GM12865 (cell line): ENCODE results near the gene EXOSC7.
A peak's percentile ranks its signal among the peaks of the same experiment; 100 is the strongest.

ENCODE experiments used
- DNase-seq: peaks from one replicate; pipeline ENCODE4 v3.0.0; 2010; ENCODE audit warnings: low read depth
- H3K4me3 ChIP-seq: 2 replicates; pipeline ENCODE4 v1.5.1; 2011; ENCODE audit warnings: mild to moderate bottlenecking, low read depth, low read length, control low read depth
- TF ChIP-seq, protein P1 (sequence below): IDR thresholded peaks from 2 replicates; pipeline ENCODE4 v1.5.1; 2011; ENCODE audit warnings: low read length, control low read depth, low read depth, inconsistent platforms; ENCODE audit not compliant: insufficient read depth; ENCODE audit errors: missing control alignments

Gene EXOSC7

DNA sequence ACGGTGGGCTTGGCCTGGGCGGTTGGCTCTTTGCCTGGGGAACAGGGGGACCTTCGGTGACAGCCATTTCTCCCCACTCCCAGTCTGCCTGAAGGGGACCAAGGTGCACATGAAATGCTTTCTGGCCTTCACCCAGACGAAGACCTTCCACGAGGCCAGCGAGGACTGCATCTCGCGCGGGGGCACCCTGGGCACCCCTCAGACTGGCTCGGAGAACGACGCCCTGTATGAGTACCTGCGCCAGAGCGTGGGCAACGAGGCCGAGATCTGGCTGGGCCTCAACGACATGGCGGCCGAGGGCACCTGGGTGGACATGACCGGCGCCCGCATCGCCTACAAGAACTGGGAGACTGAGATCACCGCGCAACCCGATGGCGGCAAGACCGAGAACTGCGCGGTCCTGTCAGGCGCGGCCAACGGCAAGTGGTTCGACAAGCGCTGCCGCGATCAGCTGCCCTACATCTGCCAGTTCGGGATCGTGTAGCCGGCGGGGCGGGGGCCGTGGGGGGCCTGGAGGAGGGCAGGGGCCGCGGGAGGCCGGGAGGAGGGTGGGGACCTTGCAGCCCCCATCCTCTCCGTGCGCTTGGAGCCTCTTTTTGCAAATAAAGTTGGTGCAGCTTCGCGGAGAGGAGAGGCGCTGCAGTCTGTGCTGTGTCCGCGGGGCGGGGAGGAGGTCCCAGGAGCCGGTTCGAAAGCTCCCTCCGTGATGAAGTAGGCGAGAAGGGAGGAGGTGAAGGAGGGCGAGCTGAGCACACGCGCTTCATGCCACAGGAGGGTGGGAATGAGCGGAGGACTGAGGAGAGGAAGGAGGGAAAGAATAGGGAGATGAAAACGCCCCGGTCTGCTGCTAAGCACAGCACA is 59.6 kb downstream of the EXOSC7 start:
- no peak overlapping the region for H3K4me3 ChIP-seq
- TF ChIP-seq, protein P1, sequence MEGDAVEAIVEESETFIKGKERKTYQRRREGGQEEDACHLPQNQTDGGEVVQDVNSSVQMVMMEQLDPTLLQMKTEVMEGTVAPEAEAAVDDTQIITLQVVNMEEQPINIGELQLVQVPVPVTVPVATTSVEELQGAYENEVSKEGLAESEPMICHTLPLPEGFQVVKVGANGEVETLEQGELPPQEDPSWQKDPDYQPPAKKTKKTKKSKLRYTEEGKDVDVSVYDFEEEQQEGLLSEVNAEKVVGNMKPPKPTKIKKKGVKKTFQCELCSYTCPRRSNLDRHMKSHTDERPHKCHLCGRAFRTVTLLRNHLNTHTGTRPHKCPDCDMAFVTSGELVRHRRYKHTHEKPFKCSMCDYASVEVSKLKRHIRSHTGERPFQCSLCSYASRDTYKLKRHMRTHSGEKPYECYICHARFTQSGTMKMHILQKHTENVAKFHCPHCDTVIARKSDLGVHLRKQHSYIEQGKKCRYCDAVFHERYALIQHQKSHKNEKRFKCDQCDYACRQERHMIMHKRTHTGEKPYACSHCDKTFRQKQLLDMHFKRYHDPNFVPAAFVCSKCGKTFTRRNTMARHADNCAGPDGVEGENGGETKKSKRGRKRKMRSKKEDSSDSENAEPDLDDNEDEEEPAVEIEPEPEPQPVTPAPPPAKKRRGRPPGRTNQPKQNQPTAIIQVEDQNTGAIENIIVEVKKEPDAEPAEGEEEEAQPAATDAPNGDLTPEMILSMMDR, result no peak
- no peak for DNase-seq

DNA sequence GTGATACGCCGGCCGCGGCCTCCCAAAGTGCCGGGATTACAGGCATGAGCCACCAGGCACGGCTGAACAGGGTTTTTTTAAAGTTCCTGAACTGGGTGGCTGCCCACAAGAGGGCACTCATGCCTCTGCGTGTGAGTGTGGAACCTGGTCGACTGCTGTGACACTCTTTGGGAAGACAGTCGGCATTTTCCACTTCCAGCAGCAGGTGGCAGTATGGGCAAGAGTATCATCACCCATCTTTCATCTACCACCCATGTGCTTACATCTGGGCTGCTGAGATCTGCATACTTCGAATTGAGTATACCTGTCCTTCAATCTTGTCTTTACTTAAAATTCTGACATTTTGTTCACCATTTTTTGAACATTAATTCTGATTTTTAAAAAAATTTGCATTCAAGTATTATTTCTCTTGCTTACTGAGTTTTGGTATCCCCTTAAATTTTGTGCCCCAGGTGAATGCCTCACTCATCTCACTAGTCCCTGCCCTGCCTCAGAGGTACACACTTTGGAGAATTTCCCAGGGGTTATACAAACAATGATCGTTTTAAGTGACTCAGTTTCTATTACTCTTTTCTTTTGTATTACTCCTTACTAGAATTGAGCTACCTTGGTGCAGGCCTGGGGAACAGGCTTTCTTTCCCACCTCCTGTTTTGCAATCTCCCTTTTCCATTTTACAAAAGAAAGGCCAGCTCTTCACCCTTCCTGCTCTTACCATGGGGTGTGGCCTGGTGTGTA is 61.8 kb downstream of the EXOSC7 start:
- TF ChIP-seq, protein P1, result peak; percentile 92
- H3K4me3 ChIP-seq, result no peak overlapping the region
- peak; percentile 94 for DNase-seq

DNA sequence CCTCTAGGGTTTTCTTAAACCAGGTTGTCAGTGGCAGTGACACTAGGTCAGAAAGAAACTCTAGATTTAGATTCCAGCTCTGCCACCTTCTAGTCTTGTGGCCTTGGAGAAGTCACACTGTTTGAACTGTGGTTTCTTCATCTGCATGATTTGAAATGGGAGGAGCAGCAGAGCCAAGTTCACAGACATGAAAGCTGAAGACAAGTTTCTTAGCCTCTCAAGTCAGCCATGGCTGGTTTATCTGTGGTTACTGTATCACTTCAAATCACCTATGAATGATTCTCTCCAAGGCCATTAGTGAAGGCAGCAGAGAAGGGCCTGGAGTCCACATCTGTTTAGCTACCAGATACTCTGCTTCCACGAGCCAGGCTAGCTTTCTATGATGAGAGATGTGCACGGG is 65.6 kb downstream of the EXOSC7 start:
- TF ChIP-seq, protein P1, result no peak
- H3K4me3 ChIP-seq, result no peak overlapping the region
- DNase-seq, result peak; percentile 29

DNA sequence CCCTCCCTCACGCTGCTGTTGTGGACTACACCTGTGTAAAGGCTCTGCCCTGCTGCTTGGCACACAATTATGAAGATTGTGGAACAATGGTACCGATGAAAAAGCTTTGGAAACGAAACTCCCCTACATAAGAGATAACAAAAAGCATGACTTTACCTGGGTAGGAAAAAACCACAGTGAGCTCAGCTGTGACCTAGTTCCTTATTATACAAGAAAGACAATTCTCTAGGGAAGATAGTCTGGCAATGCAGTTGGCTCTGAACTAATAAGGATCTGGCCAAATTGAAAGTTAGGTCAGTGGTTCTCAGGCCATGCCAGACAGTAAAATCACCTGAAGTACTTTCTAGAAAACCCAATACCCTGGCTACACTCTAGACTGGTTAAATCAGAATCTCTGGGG is 66.1 kb downstream of the EXOSC7 start:
- peak; percentile 21 for DNase-seq
- TF ChIP-seq, protein P1, result no peak
- H3K4me3 ChIP-seq, result no peak overlapping the region

DNA sequence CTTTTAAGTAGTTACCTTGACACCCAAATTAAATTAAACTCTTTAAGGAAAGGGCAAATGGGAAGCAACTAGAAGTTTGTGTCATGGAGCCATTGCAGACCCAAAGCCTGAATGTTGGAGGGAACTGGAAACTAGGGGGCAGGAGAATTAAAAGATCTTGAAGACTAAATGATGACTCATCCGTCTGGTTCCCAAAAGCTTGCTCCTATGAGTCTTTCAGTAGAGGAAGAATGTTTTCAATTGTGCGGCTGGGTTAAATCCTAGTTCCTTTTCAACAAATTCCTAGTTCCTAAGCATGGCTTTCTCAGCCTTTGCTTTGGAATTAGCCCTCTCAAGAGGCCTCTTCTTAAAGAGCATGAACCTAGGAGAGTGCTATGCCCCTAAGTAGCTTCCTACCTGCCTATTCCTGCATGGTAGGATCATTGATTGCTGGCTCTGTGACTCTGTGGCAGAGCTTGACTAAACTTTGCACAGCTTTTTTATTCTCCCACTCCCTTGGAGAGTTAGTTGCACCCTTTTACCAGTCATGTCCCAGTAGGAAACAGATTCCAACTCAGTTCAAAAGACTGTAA is 67.8 kb downstream of the EXOSC7 start:
- DNase-seq, result no peak
- TF ChIP-seq, protein P1, result no peak
- no peak overlapping the region for H3K4me3 ChIP-seq

DNA sequence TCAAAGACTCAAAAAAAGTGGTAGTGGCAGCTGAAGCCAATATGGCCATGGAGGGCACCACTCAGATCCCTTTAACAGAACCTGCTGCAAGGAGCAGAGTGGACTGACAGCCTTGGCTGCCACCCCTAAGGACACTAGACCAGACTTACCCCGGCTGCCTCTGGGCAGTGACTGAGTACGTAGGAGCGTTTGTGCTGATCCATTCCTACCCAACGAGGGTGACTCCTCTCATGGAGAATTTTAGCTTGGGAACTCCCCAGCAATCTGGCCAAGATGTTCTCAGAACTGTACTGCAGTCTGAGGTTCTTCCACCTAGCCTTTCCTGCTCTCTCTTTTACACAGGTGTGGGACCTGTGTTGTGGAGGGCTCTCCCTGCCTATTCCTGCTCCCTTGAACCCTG is 72.2 kb downstream of the EXOSC7 start:
- no peak overlapping the region for H3K4me3 ChIP-seq
- no peak for DNase-seq
- TF ChIP-seq, protein P1, result no peak
